Measurements from ENCODE around the gene EFCAB5. TPM values are rescaled to one million over a fixed set of nuclear protein-coding genes. Genes with fewer than 3 reads are reported as not detected.
"Not testable (repeated sequence)": the region's sequence is repeated elsewhere in the genome, so short reads cannot be mapped to it uniquely, and the experiment has no call there.

The EFCAB5 gene
- polyA plus RNA-seq, 1 of the 3 experiments (the other 2 are of a cell fraction) = 0.05 TPM

- H3K9ac ChIP-seq; H3K4me1 ChIP-seq (ENCODE audit: control insufficient read depth in 1 of 2, insufficient read depth in 2 of 2, low read depth in 1 of 2, low read length in 1 of 2); CTCF ChIA-PET; H2AFZ ChIP-seq (ENCODE audit: low read depth); H3F3A ChIP-seq (replicated peaks; ENCODE audit: insufficient read depth); H3K36me3 ChIP-seq (replicated peaks in 1 of 2; ENCODE audit: control insufficient read depth in 1 of 2, insufficient read depth in 2 of 2, low read length in 1 of 2); H3K9me3 ChIP-seq; H3K9me2 ChIP-seq; POLR2A ChIA-PET; DNase-seq; H3K27me3 ChIP-seq (ENCODE audit: insufficient read depth); H3K27ac ChIP-seq (ENCODE audit: low read depth in 2 of 2, low read length in 1 of 2); H3K79me2 ChIP-seq (ENCODE audit: insufficient read depth); H3K4me2 ChIP-seq; H3K4me3 ChIP-seq (ENCODE audit: low read depth in 2 of 2, low read length in 1 of 2); H4K20me1 ChIP-seq (ENCODE audit: insufficient read depth): not testable (repeated sequence)
- 87% methylated on average over 10 of the region's 10 CpGs for WGBS (ENCODE audit: low lambda C conversion rate)
- TF ChIP-seq CTCF (IDR thresholded peaks at IDR 0.05) = peak; percentile 17; the same call in 1 of the 2 replicates
Observed at GRCh38 chr17:30011934-30012333, 70.5 kb downstream of the EFCAB5 start.

GRCh38 chr17:30021708-30022317, 80.4 kb downstream of the EFCAB5 start:
- Histone ChIP-seq H3F3A (replicated peaks; ENCODE audit: insufficient read depth) (no peaks in the 10 kb centered on the region), H3K9me2 (no peaks in the 10 kb centered on the region), H3K9ac (no peak overlapping the region), H3K4me1 (ENCODE audit: control insufficient read depth in 1 of 2, insufficient read depth in 2 of 2, low read depth in 1 of 2, low read length in 1 of 2) (no peaks in the 10 kb centered on the region; a peak in 1 of 4 replicates), H3K79me2 (ENCODE audit: insufficient read depth) (no peaks in the 10 kb centered on the region), H3K27me3 (ENCODE audit: insufficient read depth) (no peaks in the 10 kb centered on the region), H3K36me3 (replicated peaks in 1 of 2; ENCODE audit: control insufficient read depth in 1 of 2, insufficient read depth in 2 of 2, low read length in 1 of 2) (no peaks in the 10 kb centered on the region), H3K4me2 (no peak overlapping the region), H3K9me3 (no peaks in the 10 kb centered on the region), H2AFZ (ENCODE audit: low read depth) (peak overlapping the region; percentile 61; the same call in 1 of the 2 replicates), H4K20me1 (ENCODE audit: insufficient read depth) (no peaks in the 10 kb centered on the region), H3K4me3 (ENCODE audit: low read depth in 2 of 2, low read length in 1 of 2) (no peak overlapping the region), H3K27ac (ENCODE audit: low read depth in 2 of 2, low read length in 1 of 2) (no peak overlapping the region; a peak in 1 of 4 replicates)
- ChIA-PET POLR2A (no interaction called here), CTCF (interaction anchor here (0.6 to 3.0 kb wide), 30 partner anchors 9 to 442 kb away, joined by 3 to 19 read pairs (median 4); partner anchors contain the start of gene EFCAB5)
- peak; percentile 60 for DNase-seq
- TF ChIP-seq ELF1 (IDR thresholded peaks at IDR 0.05) (no peak), MEF2A (IDR thresholded peaks at IDR 0.05; ENCODE audit: borderline replicate concordance, low read depth) (no peak), SMC3 (IDR thresholded peaks at IDR 0.05; ENCODE audit: low read depth, low read length) (peak; percentile 67; the same call in 1 of the 2 replicates), GATA2 (CRISPR knock-in tag; IDR thresholded peaks at IDR 0.05) (peak; percentile 48; the same call in 1 of the 2 replicates), NFIC (IDR thresholded peaks at IDR 0.05; ENCODE audit: borderline replicate concordance) (no peak), RAD21 (IDR thresholded peaks at IDR 0.05; ENCODE audit: low read length) (peak; percentile 76), JUND (IDR thresholded peaks at IDR 0.05) (no peak), CHD2 (IDR thresholded peaks at IDR 0.05; ENCODE audit: low read length, partially characterized antibody) (peak; percentile 41), CTCF (IDR thresholded peaks at IDR 0.05) (peak; percentile 88), TAF1 (IDR thresholded peaks at IDR 0.05; ENCODE audit: borderline replicate concordance, low read depth, low read length) (no peak)
- 26% methylated on average over 4 of the region's 4 CpGs for WGBS (ENCODE audit: low lambda C conversion rate)

DNA sequence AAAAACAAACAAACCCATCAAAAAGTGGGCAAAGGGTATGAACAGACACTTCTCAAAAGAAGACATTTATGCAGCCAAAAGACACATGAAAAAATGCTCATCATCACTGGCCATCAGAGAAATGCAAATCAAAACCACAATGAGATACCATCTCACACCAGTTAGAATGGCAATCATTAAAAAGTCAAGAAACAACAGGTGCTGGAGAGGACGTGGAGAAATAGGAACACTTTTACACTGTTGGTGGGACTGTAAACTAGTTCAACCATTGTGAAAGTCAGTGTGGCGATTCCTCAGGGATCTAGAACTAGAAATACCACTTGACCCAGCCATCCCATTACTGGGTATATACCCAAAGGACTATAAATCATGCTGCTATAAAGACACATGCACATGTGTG, 83.9 kb downstream of the EFCAB5 start:
- H3K79me2 ChIP-seq (ENCODE audit: insufficient read depth); POLR2A ChIA-PET; H3K4me3 ChIP-seq (ENCODE audit: low read depth in 2 of 2, low read length in 1 of 2); H2AFZ ChIP-seq (ENCODE audit: low read depth); DNase-seq; H4K20me1 ChIP-seq (ENCODE audit: insufficient read depth); H3K4me1 ChIP-seq (ENCODE audit: control insufficient read depth in 1 of 2, insufficient read depth in 2 of 2, low read depth in 1 of 2, low read length in 1 of 2); H3K4me2 ChIP-seq; H3K9me3 ChIP-seq; H3K9ac ChIP-seq; H3K36me3 ChIP-seq (replicated peaks in 1 of 2; ENCODE audit: control insufficient read depth in 1 of 2, insufficient read depth in 2 of 2, low read length in 1 of 2); H3K27me3 ChIP-seq (ENCODE audit: insufficient read depth); H3F3A ChIP-seq (replicated peaks; ENCODE audit: insufficient read depth); H3K27ac ChIP-seq (ENCODE audit: low read depth in 2 of 2, low read length in 1 of 2); H3K9me2 ChIP-seq; CTCF ChIA-PET: not testable (repeated sequence)
- 24% methylated on average over 2 of the region's 2 CpGs for WGBS (ENCODE audit: low lambda C conversion rate)
